DOHH2 (cell line): ENCODE results near the gene MPPE1.

ENCODE experiments used
- EZH2phosphoT487 ChIP-seq: fragments of 200-600 bp; sonication (generic); IDR thresholded peaks from 2 replicates; pipeline ENCODE4 v1.6.1; 2017; ENCODE audit warnings: borderline replicate concordance, mild to moderate bottlenecking, antibody characterized with exemption, low read length, moderate library complexity, mixed read lengths
- TF ChIP-seq, protein P1 (sequence below): fragments of 200-600 bp; sonication (generic); IDR thresholded peaks from one replicate; pipeline ENCODE4 v1.5.1; 2014; ENCODE audit warnings: antibody characterized with exemption, mild to moderate bottlenecking, low read depth, low read length; ENCODE audit not compliant: poor library complexity, severe bottlenecking

DNA sequence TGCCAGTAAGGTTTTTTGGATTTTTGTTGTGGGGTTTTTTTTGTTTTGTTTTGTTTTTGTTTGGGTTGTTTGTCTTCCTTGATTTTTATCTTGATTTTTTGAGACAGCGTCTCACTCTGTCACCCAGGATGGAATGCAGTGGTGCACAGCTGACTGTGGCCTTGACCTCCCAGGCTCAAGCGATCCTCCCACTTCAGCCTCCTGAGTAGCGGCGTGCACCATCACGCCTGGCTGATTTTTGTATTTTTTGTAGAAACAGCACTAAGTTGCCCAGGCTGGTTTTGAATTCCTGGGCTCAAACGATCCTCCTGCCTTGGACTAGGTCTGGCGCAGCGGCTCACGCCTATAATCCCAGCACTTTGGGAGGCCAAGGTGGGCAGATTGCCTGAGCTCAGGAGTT is 16.4 kb downstream of the MPPE1 start:
- TF ChIP-seq, protein P1, sequence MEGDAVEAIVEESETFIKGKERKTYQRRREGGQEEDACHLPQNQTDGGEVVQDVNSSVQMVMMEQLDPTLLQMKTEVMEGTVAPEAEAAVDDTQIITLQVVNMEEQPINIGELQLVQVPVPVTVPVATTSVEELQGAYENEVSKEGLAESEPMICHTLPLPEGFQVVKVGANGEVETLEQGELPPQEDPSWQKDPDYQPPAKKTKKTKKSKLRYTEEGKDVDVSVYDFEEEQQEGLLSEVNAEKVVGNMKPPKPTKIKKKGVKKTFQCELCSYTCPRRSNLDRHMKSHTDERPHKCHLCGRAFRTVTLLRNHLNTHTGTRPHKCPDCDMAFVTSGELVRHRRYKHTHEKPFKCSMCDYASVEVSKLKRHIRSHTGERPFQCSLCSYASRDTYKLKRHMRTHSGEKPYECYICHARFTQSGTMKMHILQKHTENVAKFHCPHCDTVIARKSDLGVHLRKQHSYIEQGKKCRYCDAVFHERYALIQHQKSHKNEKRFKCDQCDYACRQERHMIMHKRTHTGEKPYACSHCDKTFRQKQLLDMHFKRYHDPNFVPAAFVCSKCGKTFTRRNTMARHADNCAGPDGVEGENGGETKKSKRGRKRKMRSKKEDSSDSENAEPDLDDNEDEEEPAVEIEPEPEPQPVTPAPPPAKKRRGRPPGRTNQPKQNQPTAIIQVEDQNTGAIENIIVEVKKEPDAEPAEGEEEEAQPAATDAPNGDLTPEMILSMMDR: no peak
- no peak for TF ChIP-seq EZH2phosphoT487
